ENCODE data around the gene TEX30.
"Not testable (repeated sequence)": the region's sequence is repeated elsewhere in the genome, so short reads cannot be mapped to it uniquely, and the experiment has no call there.

TEX30 gene

DNA sequence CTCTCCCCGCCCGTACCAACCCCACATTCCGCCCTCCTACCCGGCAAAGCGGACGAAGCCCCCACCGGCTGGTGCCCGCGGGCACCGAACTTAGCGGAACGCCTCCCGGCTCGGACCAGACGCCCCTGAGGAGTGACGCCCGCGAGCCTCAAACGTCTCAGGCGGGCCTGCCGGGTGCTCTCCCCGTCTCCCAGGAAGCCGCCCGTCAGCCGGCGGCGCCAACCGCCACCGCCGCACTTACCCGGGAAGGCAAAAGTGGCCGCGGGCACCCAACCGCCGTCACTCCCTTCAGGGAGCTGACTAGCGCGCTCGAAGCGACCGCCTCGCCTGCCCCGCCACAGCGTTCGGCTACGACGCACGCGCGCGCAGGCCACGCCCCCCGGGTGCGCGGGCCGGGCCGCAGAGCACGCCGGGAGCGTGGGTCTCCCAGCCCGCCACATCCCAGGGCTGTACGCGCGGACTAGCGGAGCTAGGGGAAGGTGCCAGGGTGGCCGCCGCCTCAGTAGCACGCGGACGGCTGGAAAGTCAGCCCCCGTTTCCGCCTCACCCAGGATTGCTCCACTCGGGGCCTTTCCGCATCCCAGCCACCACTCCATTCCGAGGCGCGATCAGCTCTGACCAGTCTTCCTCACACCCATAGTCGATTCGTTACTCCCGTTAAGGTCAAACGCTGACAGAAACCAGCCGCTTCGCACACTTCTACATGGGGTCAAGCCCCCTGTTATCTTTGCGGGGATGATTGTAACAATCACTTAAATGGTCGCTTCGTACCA lies at the start of gene TEX30:
Gene TEX30 (minus strand): TSS at position 346 of the 773 bp plus-strand sequence. CDS start 3,760 bp downstream, outside the sequence.
- peak; percentile 83 for DNase-seq

DNA sequence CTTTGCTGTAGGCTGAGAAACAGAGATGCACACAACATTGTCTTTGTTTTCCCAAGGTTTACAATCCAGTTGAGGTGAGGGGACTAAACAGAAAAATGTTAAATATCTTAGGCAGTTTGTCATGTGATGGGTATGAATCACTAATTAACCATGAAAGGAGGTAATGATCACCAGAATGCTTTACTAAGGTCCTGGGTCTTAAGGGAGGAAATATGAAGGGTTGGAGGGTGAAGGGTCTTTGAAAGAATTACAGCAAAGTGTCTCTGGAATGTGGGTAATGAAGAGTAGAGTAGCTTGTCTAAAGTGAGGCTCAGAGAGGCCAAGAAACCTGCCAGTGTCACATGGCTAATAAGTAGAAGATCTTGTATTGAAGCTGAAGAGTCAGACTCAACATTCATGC lies 44.3 kb upstream of the TEX30 start:
- no peak for DNase-seq

DNA sequence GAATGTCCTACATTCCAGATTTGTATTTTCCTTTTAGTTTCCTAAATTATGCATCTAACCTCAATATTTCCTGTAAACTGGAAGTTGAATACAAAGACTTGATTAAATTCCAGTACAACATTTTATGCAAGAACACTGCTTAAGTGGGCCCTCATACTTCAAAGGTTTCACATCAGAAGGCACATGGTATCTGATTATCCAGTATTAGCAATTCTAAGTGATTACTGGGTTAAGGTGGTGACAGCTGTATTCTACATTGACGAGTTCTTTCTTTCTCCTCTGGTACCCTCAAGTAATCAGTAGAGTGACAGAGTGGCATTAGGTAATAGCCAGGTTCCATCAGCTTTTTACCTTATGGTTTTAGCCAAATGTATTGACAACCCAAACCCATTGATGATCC lies 43.7 kb upstream of the TEX30 start:
- DNase-seq, result no peak

DNA sequence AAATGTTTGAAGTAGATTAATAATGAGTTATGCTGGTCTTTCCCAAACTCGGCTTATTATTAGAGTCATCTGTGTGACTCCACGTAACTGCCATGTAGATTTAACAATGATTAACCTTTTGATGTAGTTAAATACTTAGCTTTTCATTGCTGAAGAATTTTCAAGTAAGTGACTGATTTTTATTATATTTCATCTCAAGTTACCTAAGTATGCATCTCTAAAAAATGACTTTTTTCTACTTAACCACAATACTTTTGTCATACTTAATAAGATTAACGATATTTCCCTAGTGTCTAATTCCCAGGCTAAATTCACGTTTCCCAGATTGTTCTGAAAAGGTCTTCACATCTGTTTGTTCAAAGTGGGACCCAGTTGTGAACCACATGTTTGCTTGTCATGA lies 43.1 kb upstream of the TEX30 start:
- DNase-seq, result no peak

DNA sequence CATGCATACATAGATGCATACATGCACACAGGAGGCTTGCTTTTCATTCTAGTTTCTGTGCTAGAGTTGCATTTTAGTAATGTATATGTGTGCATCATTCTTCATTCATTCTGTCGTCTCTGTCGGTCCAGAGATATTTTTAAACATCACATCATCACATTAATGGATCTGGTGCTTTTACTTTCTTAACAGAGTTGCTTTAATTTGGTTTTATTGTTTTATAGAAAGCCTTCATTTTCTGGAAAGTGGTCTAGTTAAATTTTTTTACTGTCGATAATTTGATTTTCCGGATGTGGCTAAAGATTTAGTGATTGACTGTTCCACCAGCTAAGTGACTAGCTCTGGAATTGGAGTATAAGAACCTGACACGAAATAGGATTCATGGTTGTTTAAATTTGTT lies 42.2 kb upstream of the TEX30 start:
- DNase-seq, result no peak

DNA sequence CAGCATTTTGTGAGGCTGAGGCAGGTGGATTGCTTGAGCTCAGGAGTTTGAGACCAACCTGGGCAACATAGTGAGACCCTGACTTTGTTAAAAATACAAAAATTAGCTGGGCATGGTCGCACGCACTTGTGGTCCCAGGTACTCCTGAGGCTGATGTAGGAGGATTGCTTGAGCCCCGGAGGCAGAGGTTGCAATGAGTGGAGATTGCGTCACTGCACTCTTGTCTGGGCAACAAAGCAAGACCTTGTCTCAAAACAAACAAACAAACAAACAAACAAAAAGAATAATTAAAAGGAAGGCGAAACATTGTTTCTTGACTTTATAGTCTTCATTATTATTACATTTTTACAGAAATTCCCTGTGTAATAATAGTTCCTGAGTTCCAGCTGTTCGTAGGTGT lies 41.2 kb upstream of the TEX30 start:
- DNase-seq, result no peak

DNA sequence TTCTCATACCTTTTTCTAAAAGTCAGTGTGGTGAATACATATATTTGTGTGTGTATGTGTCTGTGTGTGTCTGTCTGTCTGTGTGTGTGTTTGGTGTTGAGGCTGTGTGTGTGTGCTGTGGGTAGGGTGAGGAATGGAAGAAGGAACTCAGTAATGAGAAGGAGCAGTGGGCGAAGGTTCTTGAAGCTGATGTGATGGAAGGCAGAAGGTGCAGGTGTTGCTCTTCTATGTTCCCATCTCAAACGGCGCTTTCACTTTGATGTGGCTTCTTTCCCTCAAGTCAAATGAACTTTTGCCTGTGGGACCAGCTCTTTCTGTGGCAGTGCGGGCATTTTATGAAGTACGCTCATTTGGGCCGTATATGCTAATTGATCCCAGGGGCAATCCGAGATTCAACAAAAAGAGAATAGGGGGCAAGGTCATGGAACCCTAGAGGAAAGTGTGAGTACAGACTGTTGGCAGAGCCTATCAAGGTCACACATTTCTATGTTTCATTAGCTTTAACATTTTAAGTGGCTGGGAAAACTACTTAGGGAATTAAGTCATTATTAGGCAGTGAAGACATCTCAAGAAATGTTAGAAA lies 40.5 kb upstream of the TEX30 start:
- DNase-seq, result no peak

DNA sequence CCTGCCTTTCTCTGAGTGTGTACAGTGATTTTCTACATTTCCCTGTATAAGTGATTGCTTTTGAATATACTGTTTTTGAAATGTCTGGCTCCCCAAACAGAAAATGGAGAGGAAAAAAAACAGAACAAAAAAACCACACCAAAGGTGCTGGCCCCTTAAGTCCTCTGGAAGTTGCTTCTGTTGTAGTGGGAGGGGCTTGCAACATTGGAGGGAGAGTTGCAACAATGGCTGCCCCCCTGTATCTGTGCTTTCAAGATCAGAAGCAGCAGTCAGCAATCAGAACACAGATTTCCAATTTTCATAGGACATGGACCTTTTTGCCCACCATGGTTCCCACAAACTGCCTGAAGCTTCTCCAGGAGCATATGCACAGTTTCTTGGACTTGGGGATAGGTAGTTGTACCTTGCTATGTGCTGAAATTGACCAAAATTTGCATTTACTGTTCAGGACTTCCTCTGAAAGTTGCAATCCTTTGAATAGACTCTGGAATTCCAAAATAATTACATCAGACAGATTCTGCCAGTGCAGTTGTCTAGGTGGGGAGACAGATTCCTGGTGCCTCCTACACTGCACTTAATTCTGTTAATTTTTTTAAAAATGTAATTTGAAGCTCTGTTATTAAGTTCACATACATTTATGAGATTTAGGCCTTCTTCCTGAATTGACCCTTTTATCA lies 39.2 kb upstream of the TEX30 start:
- no peak for DNase-seq

DNA sequence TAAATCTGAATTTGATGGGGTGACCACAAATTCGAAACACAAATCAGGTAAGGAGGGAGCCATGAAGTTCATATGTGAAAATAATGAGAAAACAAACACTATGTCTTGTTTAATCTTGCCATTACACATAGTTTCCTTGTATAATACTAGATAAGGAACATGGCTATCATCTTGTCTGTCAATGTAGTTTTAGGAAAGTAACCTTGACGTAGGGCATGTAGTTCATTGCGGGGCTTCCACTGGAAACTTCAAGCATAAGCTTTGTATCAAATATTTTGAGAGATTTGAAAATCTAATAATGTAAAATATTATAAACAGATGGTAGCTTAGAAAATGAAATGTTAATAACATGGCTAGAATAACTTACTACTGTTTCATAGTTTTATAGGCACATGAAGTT lies 34.1 kb upstream of the TEX30 start:
- DNase-seq, result no peak

DNA sequence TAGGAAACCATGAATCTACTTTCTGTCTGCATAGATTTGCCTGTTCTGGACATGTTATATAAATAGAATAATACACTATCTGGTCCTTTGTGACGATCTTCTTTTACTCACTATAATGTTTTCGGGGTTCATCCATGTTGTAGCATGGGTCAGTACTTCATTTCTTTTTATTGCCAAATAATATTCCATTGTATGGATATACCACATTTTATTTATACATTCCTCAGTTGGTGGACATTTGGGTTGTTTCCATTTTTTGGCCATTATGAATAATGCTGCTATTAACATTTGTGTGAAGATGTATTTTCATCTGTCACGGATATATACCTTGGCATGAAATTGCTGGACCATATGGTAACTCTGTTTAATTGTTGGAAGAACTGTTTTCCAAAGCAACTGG lies 32.1 kb upstream of the TEX30 start:
- DNase-seq, result no peak

DNA sequence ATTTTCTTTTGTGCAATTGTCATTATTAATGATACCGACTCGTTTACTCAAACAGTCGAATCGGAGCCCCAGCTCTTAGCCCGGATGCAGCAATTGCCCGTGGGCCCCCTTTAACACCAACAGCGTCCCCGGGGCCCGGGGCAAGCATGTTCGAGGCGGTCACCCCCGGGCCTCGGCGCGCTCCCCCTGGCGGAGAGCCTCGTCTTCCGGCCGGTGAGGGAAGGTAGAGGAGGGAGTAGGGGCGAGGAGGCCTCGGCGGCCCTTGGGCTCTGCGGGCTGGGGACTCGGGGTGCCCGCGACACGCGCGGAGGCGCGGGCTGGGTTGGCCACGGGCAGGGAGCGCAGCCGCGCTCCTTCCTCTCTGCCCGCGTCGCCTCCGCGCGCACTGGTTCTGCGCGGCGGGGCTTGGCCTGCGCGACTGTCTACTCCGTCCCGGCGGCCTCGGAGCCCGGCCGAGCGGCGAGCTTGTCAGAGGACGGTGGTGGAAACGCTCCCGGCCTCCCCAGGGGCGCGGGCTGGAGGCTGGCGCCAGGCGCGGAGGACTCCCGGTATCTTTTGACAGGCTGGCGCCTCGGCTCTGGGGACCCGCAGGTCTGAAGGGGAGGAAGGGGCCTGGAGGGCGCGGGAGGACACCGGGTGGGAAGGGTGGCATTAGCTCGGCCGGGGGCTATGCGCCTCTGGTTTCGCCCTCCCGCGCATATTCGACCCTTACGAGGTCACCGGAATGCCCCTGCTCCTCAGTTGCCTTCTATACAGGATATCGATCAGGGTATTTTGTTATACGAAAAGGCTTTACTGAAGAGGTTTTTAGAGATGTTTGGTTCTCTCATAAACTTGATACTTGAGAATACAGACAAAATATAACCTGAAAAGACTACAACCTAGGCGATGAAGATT lies 26.8 kb upstream of the TEX30 start:
- peak; percentile 45 for DNase-seq

DNA sequence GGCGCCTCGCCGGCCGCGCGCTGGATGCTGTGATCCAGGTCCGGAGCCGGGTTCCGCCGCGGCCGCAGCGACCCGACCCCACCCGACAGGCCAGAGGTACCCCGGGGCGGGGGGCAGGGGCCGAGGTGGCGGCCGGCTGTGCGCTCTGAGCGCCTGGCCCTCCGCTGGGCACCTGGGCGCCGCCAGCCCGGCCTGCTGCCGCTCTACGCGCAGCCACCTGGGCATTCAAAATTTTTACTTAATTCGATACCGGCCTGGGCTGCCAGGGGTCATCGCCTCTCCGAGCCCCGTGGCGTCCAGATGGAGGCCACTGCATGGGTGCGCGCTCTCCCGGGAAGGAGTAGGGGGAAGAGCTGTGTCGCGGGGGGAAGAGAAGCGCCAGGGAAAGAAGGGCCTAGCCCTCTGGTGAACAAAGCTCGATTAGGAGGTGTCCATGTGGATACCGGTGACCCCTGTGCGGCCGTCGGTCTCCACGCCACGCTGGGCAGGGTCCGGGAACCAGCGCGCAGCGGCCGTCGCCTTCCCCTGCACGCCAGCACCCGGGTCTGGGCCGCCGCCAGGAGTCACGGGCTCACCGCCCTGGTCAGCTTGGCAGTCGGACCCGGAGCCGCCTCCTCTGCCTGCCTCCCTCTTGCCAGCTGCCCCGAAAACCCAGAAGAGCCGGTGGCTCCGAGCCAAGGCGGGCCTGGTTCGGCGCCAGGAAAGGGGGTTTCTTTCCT lies 26.0 kb upstream of the TEX30 start:
- DNase-seq, result peak; percentile 33

DNA sequence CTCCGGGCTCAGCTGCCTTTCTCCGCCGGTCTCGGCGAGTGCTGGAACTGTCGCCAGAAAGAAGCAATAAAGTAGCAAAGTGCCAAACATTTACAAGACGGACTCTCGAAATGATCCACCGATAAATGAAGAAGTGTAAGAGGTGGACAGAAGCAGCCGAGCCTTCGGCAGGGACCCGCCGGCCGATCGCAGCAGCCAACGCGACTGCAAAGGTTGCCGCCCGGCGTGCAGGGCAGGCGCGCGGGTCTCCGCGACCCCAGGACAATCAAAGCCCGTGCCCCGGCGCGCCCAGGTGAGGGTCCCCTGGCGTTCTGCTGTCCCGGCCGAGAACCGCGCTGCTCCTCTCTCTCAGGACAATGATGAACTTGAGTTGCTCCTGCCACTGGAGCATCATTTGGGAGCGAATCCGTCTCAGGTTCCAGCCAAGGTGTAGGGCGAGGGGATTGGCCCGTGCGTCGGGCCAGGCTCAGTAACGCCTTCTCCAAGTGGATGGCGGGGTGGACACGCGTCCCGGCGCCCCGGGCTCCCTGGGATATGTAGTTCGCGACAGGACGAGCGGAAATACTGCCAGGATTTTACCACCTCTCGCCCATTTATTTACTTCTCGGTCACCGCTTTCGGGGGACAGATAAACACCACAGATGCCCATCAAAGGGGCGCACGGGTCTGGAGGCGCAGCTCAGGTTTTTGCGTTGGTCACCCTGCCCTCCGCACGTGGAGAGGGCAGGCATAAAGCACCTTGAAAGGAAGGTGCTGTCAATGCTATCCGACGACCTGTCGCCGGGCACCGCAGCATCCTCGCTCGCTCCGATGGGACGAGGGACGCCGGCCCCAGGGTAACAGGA lies 25.2 kb upstream of the TEX30 start, which contains the start of the genes BIVM and POGLUT2:
Gene BIVM (plus strand): TSS at position 539 of the 845 bp plus-strand sequence. CDS start 8,149 bp downstream, outside the sequence.
Gene POGLUT2 (minus strand): TSS at position 396 of the 845 bp plus-strand sequence. CDS start 306 bp downstream, at position 90.
- peak; percentile 79 for DNase-seq

DNA sequence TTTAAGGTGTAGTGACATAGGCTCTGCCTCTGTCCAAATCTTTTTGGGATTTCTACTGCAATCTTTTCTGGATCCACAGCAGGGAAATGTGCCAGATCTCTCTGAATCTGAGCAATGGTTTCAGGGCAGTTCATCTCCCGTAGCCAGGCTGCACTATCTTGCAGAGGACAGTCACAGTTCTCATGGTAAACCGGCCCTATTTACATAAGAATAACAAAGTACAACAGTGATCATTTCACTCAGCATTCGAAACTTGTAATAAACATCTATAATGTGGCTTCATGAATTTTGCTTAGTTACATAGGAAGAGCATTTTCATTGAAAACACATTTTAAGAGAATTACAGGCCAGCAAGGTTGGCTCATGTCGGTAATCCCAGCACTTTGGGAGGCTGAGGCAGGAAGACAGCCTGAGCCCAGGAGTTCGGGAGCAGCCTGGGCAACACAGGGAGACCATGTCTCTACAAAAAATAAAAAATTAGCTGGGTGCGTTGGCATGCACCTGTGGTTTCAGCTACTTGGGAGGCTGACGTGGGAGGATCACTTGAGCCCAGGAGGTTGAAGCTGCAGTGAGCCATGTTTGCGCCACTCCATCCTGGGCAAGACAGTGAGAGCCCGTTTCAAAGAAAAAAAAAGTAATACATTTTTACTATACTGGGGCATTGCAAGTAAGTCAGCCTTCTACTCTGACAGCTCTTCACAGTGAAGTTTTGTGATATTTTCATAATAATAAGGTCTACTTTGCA lies 20.2 kb upstream of the TEX30 start:
- no peak for DNase-seq

DNA sequence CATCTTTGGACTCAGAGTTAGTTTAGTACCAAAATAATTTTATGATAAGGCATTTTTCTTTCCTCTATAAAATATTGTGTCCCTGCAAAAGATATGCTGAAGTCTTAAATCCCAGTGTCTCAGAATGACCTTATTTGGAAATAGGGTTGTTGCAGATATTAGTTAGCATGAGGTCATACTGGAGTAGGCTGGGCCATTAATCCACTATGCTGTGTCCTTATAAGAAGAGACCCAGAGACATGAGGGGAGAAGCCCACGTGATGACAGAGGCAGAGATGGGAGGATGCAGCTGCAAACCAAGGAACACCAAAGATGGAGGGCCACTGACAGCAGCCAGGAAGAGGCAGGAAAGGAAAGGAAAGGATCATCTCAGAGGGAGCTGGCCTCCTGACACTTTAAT lies 18.8 kb upstream of the TEX30 start:
- no peak for DNase-seq

DNA sequence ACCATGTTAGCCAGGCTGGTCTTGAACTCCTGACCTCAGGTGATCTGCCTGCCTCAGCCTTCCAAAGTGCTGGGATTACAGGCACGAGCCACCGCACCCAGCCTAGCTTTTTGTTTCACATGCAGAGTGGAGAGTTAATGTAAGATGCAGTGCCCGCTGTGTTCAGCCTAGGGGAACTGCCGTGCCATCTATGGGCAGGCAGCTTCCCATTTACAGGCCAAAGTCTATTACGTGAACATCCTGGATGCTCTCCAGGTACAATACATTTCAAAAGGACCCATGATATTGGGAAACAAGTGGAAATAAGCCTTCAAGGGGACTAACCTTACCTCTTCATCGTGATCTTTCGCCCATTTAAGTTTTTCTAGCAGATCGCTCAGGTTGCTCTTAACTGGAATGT lies 15.1 kb upstream of the TEX30 start:
- no peak for DNase-seq

DNA sequence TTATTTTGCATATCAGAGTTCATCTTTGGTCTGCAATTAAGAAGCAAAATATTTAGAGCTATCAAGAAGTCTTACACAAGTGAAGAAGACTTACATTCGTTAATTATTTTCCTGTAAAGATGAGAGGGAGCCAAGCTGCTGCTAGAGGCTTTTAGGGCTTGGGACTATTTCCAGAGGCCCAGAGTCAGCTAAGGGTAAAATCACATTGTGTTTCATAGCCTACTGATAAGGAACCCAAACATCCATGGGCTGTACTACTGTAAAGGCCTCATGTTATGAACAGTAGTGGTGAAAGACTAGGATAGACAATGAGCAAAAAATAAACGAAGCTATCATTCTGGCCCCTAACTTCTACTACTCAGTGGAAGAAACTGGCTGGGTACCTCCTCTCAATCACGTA lies 10.9 kb upstream of the TEX30 start:
- DNase-seq, result no peak

DNA sequence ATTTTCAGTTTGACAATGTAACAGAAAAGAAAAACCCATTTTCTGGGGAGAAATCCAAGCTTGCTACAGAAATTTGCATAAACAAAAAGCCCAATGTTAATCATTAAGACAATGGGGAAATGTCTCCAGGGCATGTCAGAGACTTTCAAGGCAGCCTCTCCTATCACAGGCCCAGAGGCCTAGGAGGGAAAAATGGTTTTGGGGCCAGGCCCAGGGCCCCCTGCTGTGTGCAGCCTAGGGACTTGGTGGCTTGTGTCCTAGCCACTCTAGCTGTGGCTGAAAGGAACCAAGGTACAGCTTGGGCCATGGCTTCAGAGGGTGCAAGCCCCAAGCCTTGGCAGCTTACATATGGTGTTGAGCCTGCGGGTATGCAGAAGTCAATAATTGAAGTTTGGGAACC lies 8.0 kb upstream of the TEX30 start:
- no peak for DNase-seq

DNA sequence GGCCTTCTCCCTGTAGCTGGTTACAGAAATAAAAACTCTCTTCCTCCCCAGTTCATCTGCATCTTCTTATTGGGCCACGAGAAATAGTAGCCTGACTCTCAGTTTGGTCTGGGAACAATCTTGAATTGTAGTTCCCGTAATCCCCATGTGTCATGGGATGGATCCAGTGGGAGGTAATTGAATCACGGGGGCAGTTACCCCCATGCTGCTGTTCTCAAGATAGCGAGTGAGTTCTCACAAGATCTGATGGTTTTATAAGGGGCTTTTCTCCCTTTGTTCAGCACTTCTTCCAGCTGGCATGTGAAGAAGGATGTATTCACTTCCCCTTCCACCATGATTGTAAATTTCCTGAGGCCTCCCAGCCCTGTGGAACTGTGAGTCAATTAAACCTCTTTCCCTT lies 7.1 kb upstream of the TEX30 start:
- not testable (repeated sequence) for DNase-seq

DNA sequence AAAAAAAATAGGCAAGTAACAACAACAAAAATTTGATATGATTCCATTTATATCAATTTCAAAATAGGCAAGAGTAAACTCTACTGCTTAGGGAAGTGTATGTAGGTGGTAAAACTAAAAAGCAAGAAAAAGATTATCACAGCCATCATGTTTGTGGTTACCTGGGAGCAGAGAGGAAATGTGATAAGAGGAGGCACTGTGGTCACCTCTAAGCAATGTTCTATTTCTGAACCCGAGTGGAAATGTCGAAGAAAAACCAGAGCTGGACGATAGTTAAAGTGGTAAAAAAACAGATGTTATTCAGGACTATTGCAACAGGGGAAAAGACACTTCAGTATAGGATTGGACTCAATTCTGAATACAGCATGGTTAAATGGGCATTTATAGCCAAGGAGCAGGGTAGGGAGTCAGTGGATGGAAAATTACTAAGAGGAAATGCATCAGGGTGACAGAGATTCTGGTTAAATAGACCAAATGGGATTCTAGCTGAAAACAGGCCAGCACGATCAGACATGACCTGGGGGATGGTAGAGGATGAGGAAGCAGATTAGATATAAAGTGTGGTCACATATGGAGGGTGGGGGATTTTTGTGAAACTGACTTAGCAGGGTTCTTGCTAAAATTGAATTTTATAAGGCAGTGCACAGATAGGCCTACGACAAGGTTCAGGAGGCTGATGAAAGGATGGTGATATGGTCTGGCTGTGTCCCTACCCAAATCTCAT lies 6.0 kb upstream of the TEX30 start:
- no peak for DNase-seq

Data from NCI-H774 (cell line).